ENCODE data around the gene TSEN34.

DNA sequence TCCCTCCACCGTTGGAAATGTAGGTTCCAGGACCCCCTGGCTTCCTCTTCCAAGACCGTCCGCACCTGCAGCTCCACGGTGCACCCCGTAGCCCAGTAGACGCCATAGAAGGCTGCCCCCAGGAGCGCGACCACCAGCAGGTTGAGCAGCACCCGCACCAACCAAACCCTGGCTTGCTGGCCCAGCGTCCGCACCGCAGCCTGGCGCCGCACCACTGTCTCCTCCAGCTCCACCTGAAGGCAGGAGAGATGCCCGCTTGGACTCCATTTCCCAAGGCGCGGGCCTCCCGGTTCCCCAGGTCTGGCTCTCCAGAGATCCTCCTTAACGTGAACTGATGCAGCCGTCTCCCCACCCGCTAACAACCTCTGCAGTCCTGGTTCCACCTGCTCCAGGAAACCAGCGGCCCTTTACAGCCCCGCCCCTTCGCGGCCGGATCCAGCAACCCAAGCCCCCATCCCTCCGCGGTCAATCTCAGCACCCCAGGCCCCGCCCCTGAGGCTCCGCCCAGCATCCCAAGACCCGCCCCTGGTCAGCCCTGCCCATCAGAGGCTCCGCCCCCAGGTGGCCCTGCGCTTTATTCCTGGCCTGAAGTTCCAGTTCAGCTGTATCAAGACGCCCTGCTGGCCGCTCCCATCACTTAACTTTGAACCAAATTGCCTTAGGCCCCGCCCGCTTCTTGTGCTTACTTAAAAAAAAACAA, 26.6 kb upstream of the TSEN34 start:
- TF ChIP-seq EZH2 (IDR thresholded peaks at IDR 0.05) (no peak), POLR2AphosphoS5 (IDR thresholded peaks at IDR 0.05; ENCODE audit: borderline replicate concordance, low read depth, low read length) (no peak)
